Hepatocyte (in vitro differentiated cells): ENCODE results near the gene CR2. TPM values are rescaled to one million over a fixed set of nuclear protein-coding genes. Genes with fewer than 3 reads are reported as not detected.

Source experiments
- DNase-seq: peaks from one replicate; pipeline ENCODE4 v3.0.0-alpha.2; 2016; ENCODE audit warnings: low spot score
- H2AFZ ChIP-seq: fragments of 200-600 bp; sonication (generic); 2 replicates; pipeline ENCODE4 v1.6.0; 2016; ENCODE audit warnings: antibody characterized with exemption, mild to moderate bottlenecking
- H3K27ac ChIP-seq: fragments of 200-600 bp; sonication (generic); 2 replicates; pipeline ENCODE4 v1.5.1; 2016; ENCODE audit warnings: mild to moderate bottlenecking
- H3K27me3 ChIP-seq: fragments of 200-600 bp; sonication (generic); 2 replicates; pipeline ENCODE4 v1.6.1; 2016
- H3K36me3 ChIP-seq: fragments of 200-600 bp; sonication (generic); replicated peaks from 2 replicates; pipeline ENCODE4 v1.5.1; 2016; ENCODE audit warnings: low read depth; ENCODE audit not compliant: insufficient read depth
- H3K4me1 ChIP-seq: fragments of 200-600 bp; sonication (generic); 2 replicates; pipeline ENCODE4 v1.5.1; 2016; ENCODE audit warnings: mild to moderate bottlenecking, moderate library complexity; ENCODE audit not compliant: insufficient read depth
- H3K4me2 ChIP-seq: fragments of 200-600 bp; sonication (generic); 2 replicates; pipeline ENCODE4 v1.6.0; 2016
- H3K4me3 ChIP-seq: fragments of 200-600 bp; sonication (generic); 2 replicates; pipeline ENCODE4 v1.5.1; 2016; ENCODE audit warnings: mild to moderate bottlenecking
- H3K79me2 ChIP-seq: fragments of 200-600 bp; sonication (generic); 2 replicates; pipeline ENCODE4 v1.6.0; 2017; ENCODE audit warnings: mild to moderate bottlenecking
- H3K9me2 ChIP-seq: fragments of 200-600 bp; sonication (generic); replicated peaks from 2 replicates; pipeline ENCODE4 v1.6.0; 2017; ENCODE audit warnings: mild to moderate bottlenecking; ENCODE audit not compliant: insufficient read depth
- H3K9me3 ChIP-seq: fragments of 200-600 bp; sonication (generic); 2 replicates; pipeline ENCODE4 v1.5.1; 2016; ENCODE audit warnings: low read depth, mild to moderate bottlenecking
- H4K20me1 ChIP-seq: fragments of 200-600 bp; sonication (generic); 2 replicates; pipeline ENCODE4 v1.6.0; 2016; ENCODE audit warnings: mild to moderate bottlenecking; ENCODE audit not compliant: insufficient read depth, poor library complexity, severe bottlenecking
- CTCF ChIP-seq: fragments of 200-600 bp; sonication (generic); IDR thresholded peaks from 2 replicates; pipeline ENCODE4 v1.5.1; 2016; ENCODE audit warnings: antibody characterized with exemption, mild to moderate bottlenecking; ENCODE audit not compliant: poor library complexity
- EZH2 ChIP-seq: fragments of 200-600 bp; sonication (generic); IDR thresholded peaks from 2 replicates; pipeline ENCODE4 v1.6.1; 2016; ENCODE audit warnings: antibody characterized with exemption, mild to moderate bottlenecking, borderline replicate concordance
- EZH2phosphoT487 ChIP-seq: fragments of 200-600 bp; sonication (generic); IDR thresholded peaks from one replicate; pipeline ENCODE4 v1.6.1; 2018; ENCODE audit warnings: antibody characterized with exemption, mild to moderate bottlenecking, low read depth, moderate library complexity; ENCODE audit not compliant: unreplicated experiment, severe bottlenecking
- WGBS: methylation state at CpG from one replicate; pipeline ENCODE4 v1.1.6; 2016; ENCODE audit warnings: low lambda C conversion rate; ENCODE audit errors: missing lambda C conversion rate; 5-methylcytosine and 5-hydroxymethylcytosine counted together
- polyA plus RNA-seq: library from polyadenylated mRNA; unstranded; fragments of >200 nt; fragmentation: Nextera tagmentation; extraction: Ambion mirVana; gene quantifications from 2 replicates; pipeline ENCODE4 v1.2.1, GENCODE V29; 2016
- total RNA-seq: library from RNA; depleted of rRNA; stranded (reverse); fragments of >200 nt; gene quantifications from 2 replicates; pipeline ENCODE4 v1.2.3, GENCODE V29; 2014

Gene CR2
- total and polyA plus RNA-seq, 2 experiments from 2014 or later: 0.17 TPM; not detected in 1

- Histone ChIP-seq H4K20me1 (no peaks in the 10 kb centered on the region), H3K4me3 (no peak overlapping the region), H3K4me2 (no peak overlapping the region), H3K27me3 (peaks cover 34% of the 10 kb centered on the region), H3K36me3 (no peaks in the 10 kb centered on the region), H3K9me3 (no peaks in the 10 kb centered on the region), H3K4me1 (no peaks in the 10 kb centered on the region), H2AFZ (no peak overlapping the region), H3K27ac (no peak overlapping the region), H3K79me2 (no peaks in the 10 kb centered on the region), H3K9me2 (no peaks in the 10 kb centered on the region)
- WGBS: 62% methylated on average over 3 of the region's 3 CpGs
- DNase-seq: no peak
- no peak for TF ChIP-seq CTCF
- TF ChIP-seq EZH2: no peak
- TF ChIP-seq EZH2phosphoT487: no peak
Measured at GRCh38 chr1:207463571-207463970, 9.4 kb downstream of the CR2 start.

- TF ChIP-seq EZH2: no peak
- no peak for TF ChIP-seq EZH2phosphoT487
- no peak for TF ChIP-seq CTCF
- Histone ChIP-seq H3K27ac (no peak overlapping the region), H3K36me3 (no peaks in the 10 kb centered on the region), H2AFZ (no peak overlapping the region), H3K79me2 (no peaks in the 10 kb centered on the region), H3K4me2 (no peak overlapping the region), H4K20me1 (no peaks in the 10 kb centered on the region), H3K4me3 (no peak overlapping the region), H3K27me3 (peaks cover 23% of the 10 kb centered on the region), H3K4me1 (no peaks in the 10 kb centered on the region), H3K9me2 (no peaks in the 10 kb centered on the region), H3K9me3 (no peaks in the 10 kb centered on the region)
- DNase-seq: no peak
- WGBS: 82% methylated on average over 2 of the region's 2 CpGs
Measured at GRCh38 chr1:207470927-207471326, 16.8 kb downstream of the CR2 start.

GRCh38 chr1:207474210-207474609 lies 20.1 kb downstream of the CR2 start:
- Histone ChIP-seq H3K9me2 (no peaks in the 10 kb centered on the region), H3K4me1 (no peaks in the 10 kb centered on the region), H3K4me3 (no peak overlapping the region), H3K4me2 (no peak overlapping the region), H3K79me2 (no peaks in the 10 kb centered on the region), H3K9me3 (no peaks in the 10 kb centered on the region), H2AFZ (no peak overlapping the region), H3K27me3 (peaks cover 7% of the 10 kb centered on the region), H3K36me3 (no peaks in the 10 kb centered on the region), H4K20me1 (no peaks in the 10 kb centered on the region), H3K27ac (no peak overlapping the region)
- 79% methylated on average over 1 of the region's 1 CpG for WGBS
- TF ChIP-seq EZH2phosphoT487 (no peak), EZH2 (no peak), CTCF (no peak)
- no peak for DNase-seq

GRCh38 chr1:207486198-207486597 lies 32.1 kb downstream of the CR2 start:
- WGBS: 96% methylated on average over 3 of the region's 3 CpGs
- no peaks in the 10 kb centered on the region for H4K20me1 ChIP-seq

More at GRCh38 chr1:207486198-207486597, 32.1 kb downstream of the CR2 start:
- Histone ChIP-seq H3K9me2 (no peaks in the 10 kb centered on the region), H2AFZ (no peak overlapping the region), H3K27me3 (peaks cover 20% of the 10 kb centered on the region), H3K79me2 (no peaks in the 10 kb centered on the region), H3K27ac (no peak overlapping the region), H3K36me3 (no peaks in the 10 kb centered on the region), H3K4me3 (no peak overlapping the region), H3K4me1 (no peaks in the 10 kb centered on the region), H3K4me2 (no peak overlapping the region), H3K9me3 (no peaks in the 10 kb centered on the region)
- DNase-seq: no peak
- TF ChIP-seq EZH2phosphoT487 (no peak), EZH2 (no peak), CTCF (no peak)
